Measurements from ENCODE around the gene EIF2D. TPM values are rescaled to one million over a fixed set of nuclear protein-coding genes. Genes with fewer than 3 reads are reported as not detected.

The EIF2D gene
- total and polyA plus RNA-seq, 4 donors, result 14.7 to 30.0 (median 22.1) TPM

GRCh38 chr1:206661161-206661820, 49.0 kb upstream of the EIF2D start:
- TF ChIP-seq NR2F2 (IDR thresholded peaks at IDR 0.05) (no peak), TAF1 (conservative IDR thresholded peaks at IDR 0.05) (no peak), CTCF (IDR thresholded peaks at IDR 0.05; ENCODE audit: low read depth, low read length, missing input control) (no peak), HNF4A (conservative IDR thresholded peaks at IDR 0.05) (no peak), ATF3 (IDR thresholded peaks at IDR 0.05) (no peak), ZBTB33 (IDR thresholded peaks at IDR 0.05) (no peak), SP1 (IDR thresholded peaks at IDR 0.05) (no peak), FOXA1 (IDR thresholded peaks at IDR 0.05) (no peak)
- Histone ChIP-seq H3K9me3 (ENCODE audit: control insufficient read depth in 4 of 4, low read length in 3 of 4) (no peaks in the 10 kb centered on the region), H3K4me3 (ENCODE audit: low read depth in 1 of 3, low read length in 3 of 3) (no peak overlapping the region), H3K27ac (ENCODE audit: low read depth in 1 of 2, low read length in 2 of 2) (no peak overlapping the region), H3K9ac (ENCODE audit: low read depth in 1 of 2, low read length in 2 of 2) (no peak overlapping the region), H3K4me1 (ENCODE audit: control insufficient read depth in 4 of 4, insufficient read depth in 4 of 4, low read length in 3 of 4) (peaks cover 0 to 23% (median 16%) of the 10 kb centered on the region in 4 donors), H3K27me3 (ENCODE audit: control insufficient read depth in 4 of 4, insufficient read depth in 4 of 4, low read length in 3 of 4) (no peaks in the 10 kb centered on the region), H3K36me3 (ENCODE audit: control insufficient read depth in 4 of 4, insufficient read depth in 3 of 4, low read depth in 1 of 4, low read length in 3 of 4) (no peaks in the 10 kb centered on the region)
- DNase-seq (ENCODE audit: low spot score), result no peak
- WGBS, result 93% methylated on average over 11 of the region's 11 CpGs

DNA sequence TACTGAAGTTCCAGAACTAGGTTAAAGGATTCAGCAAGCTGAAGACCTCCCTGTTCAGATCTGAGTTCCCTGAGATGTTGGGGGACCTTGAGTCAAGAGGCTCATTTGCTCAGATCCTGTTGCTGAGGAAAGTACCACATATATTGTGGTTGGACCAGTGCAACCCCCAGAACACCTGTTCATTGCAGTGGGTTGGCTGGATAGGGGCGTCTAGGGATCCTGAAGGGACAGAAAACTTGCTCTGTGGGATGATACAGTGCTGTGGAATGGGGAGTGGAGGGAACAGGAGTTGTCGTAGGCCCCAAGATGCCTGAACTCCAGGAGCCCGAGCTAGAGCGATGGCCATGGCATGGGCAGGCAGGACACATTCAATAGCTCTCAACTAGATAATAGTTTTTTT, 47.9 kb upstream of the EIF2D start:
- Histone ChIP-seq H3K4me3 (ENCODE audit: low read depth in 1 of 3, low read length in 3 of 3) (no peak overlapping the region), H3K9me3 (ENCODE audit: control insufficient read depth in 4 of 4, low read length in 3 of 4) (no peaks in the 10 kb centered on the region), H3K4me1 (ENCODE audit: control insufficient read depth in 4 of 4, insufficient read depth in 4 of 4, low read length in 3 of 4) (peaks cover 0 to 23% (median 16%) of the 10 kb centered on the region in 4 donors), H3K36me3 (ENCODE audit: control insufficient read depth in 4 of 4, insufficient read depth in 3 of 4, low read depth in 1 of 4, low read length in 3 of 4) (no peaks in the 10 kb centered on the region), H3K9ac (ENCODE audit: low read depth in 1 of 2, low read length in 2 of 2) (no peak overlapping the region), H3K27me3 (ENCODE audit: control insufficient read depth in 4 of 4, insufficient read depth in 4 of 4, low read length in 3 of 4) (no peaks in the 10 kb centered on the region), H3K27ac (ENCODE audit: low read depth in 1 of 2, low read length in 2 of 2) (peak overlapping the region; percentile 63 to 67)
- no peak for TF ChIP-seq GABPA (IDR thresholded peaks at IDR 0.05 in 1 of 2, conservative IDR thresholded peaks at IDR 0.05 in 1 of 2)
- TF ChIP-seq, protein P1, sequence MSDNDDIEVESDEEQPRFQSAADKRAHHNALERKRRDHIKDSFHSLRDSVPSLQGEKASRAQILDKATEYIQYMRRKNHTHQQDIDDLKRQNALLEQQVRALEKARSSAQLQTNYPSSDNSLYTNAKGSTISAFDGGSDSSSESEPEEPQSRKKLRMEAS (IDR thresholded peaks at IDR 0.05), result no peak
- TF ChIP-seq CTCF (IDR thresholded peaks at IDR 0.05; ENCODE audit: low read depth, low read length, missing input control), result no peak
- TF ChIP-seq FOXA2 (IDR thresholded peaks at IDR 0.05), result no peak
- TF ChIP-seq ATF3 (IDR thresholded peaks at IDR 0.05), result no peak
- no peak for TF ChIP-seq HNF4A (conservative IDR thresholded peaks at IDR 0.05)
- no peak for TF ChIP-seq RAD21 (IDR thresholded peaks at IDR 0.05)
- TF ChIP-seq SP1 (IDR thresholded peaks at IDR 0.05), result no peak
- TF ChIP-seq FOXA1 (IDR thresholded peaks at IDR 0.05), result no peak
- no peak for TF ChIP-seq JUND (IDR thresholded peaks at IDR 0.05)
- TF ChIP-seq HNF4G (IDR thresholded peaks at IDR 0.05), result no peak
- TF ChIP-seq RXRA (IDR thresholded peaks at IDR 0.05), result no peak
- TF ChIP-seq ZBTB33 (IDR thresholded peaks at IDR 0.05), result no peak
- no peak for TF ChIP-seq TAF1 (conservative IDR thresholded peaks at IDR 0.05)
- no peak for TF ChIP-seq EGR1 (IDR thresholded peaks at IDR 0.05; ENCODE audit: low read depth in 2 of 2)
- TF ChIP-seq, protein P2, sequence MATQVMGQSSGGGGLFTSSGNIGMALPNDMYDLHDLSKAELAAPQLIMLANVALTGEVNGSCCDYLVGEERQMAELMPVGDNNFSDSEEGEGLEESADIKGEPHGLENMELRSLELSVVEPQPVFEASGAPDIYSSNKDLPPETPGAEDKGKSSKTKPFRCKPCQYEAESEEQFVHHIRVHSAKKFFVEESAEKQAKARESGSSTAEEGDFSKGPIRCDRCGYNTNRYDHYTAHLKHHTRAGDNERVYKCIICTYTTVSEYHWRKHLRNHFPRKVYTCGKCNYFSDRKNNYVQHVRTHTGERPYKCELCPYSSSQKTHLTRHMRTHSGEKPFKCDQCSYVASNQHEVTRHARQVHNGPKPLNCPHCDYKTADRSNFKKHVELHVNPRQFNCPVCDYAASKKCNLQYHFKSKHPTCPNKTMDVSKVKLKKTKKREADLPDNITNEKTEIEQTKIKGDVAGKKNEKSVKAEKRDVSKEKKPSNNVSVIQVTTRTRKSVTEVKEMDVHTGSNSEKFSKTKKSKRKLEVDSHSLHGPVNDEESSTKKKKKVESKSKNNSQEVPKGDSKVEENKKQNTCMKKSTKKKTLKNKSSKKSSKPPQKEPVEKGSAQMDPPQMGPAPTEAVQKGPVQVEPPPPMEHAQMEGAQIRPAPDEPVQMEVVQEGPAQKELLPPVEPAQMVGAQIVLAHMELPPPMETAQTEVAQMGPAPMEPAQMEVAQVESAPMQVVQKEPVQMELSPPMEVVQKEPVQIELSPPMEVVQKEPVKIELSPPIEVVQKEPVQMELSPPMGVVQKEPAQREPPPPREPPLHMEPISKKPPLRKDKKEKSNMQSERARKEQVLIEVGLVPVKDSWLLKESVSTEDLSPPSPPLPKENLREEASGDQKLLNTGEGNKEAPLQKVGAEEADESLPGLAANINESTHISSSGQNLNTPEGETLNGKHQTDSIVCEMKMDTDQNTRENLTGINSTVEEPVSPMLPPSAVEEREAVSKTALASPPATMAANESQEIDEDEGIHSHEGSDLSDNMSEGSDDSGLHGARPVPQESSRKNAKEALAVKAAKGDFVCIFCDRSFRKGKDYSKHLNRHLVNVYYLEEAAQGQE (IDR thresholded peaks at IDR 0.05), result no peak
- no peak for TF ChIP-seq YY1 (IDR thresholded peaks at IDR 0.05)
- TF ChIP-seq NR2F2 (IDR thresholded peaks at IDR 0.05), result no peak
- no peak for DNase-seq (ENCODE audit: low spot score)
- whole genome bisulfite sequencing, result 97% methylated on average over 4 of the region's 4 CpGs
